ENCODE data around the gene HIVEP2. TPM values are rescaled to one million over a fixed set of nuclear protein-coding genes. Genes with fewer than 3 reads are reported as not detected.

HIVEP2 gene
- total RNA-seq, 1 experiment from 2014 or later, result 4.2 TPM

DNA sequence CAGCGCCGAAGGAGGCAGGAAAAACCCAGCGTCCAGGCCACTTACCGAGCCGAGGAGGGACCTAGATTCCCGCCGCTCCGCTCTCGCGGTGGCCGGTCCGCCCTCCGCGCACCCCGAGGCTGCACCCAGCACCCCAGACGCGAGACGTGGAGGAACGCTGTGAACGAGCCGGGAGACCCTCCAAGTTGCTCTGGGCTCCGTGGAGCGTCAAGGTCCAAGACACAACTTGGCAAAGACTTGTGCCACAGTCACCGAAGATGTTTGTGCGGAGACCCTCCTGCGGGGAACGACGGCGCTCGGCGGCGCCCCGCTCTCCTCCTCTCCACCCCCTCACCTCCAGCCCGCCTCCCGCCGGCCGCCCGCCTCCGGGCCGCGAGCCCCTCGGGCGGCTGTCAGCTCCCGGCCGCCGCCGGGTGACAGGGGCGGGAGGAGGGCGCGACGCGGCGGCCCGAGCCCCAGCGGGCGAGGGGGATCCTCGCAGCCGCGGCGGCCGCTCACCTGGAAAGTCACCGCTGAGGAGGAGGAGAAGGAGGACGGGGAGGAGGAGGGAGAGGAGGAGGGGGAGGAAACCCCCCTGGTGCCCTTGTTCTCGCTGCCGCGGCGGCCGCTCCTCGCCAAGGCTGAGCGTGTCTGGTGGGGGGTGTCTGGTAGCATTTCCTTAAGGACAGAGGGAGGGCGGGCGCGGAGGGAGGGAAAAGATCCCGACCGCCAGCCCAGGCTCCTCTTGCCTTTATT, 637 bp upstream of the HIVEP2 start:
- peak overlapping the region; percentile 94 for H3K14ac ChIP-seq (ENCODE audit: insufficient read depth, low read length)
- peaks cover 2% of the 10 kb centered on the region; the same call in 1 of the 2 replicates for H3K79me2 ChIP-seq (ENCODE audit: insufficient read depth, low read length)
- Mint-ChIP-seq H3K27ac (peak overlapping the region; percentile 74 to 89 (median 74); a peak in 3 of 7 replicates), H3K4me1 (peaks cover 17 to 22% of the 10 kb centered on the region in 2 experiments), H3K4me3 (peak overlapping the region; percentile 91 to 92), H3K9me3 (peaks cover 0 to 2% of the 10 kb centered on the region in 2 experiments; a peak in 2 of 5 replicates), H3K36me3 (ENCODE audit: insufficient read depth in 1 of 3, low read depth in 3 of 3) (no peaks in the 10 kb centered on the region), H3K27me3 (ENCODE audit: low read depth) (peaks cover 22% of the 10 kb centered on the region)
- no peak overlapping the region for H3K56ac ChIP-seq (ENCODE audit: insufficient read length, low read depth, low read length)
- no CpG with 5 or more reads among the region's 75 CpGs for WGBS (ENCODE audit: extremely low coverage, insufficient read length, low lambda C conversion rate)
- no peak overlapping the region for H3K27ac ChIP-seq (ENCODE audit: insufficient read length, low read depth, low read length)
- H3K9me3 ChIP-seq (ENCODE audit: control insufficient read depth, low read depth, low read length), result no peaks in the 10 kb centered on the region
- peak overlapping the region; percentile 71 for H2BK12ac ChIP-seq (ENCODE audit: insufficient read length, low read depth, low read length)
- no peak for DNase-seq
- TF ChIP-seq, protein P1, sequence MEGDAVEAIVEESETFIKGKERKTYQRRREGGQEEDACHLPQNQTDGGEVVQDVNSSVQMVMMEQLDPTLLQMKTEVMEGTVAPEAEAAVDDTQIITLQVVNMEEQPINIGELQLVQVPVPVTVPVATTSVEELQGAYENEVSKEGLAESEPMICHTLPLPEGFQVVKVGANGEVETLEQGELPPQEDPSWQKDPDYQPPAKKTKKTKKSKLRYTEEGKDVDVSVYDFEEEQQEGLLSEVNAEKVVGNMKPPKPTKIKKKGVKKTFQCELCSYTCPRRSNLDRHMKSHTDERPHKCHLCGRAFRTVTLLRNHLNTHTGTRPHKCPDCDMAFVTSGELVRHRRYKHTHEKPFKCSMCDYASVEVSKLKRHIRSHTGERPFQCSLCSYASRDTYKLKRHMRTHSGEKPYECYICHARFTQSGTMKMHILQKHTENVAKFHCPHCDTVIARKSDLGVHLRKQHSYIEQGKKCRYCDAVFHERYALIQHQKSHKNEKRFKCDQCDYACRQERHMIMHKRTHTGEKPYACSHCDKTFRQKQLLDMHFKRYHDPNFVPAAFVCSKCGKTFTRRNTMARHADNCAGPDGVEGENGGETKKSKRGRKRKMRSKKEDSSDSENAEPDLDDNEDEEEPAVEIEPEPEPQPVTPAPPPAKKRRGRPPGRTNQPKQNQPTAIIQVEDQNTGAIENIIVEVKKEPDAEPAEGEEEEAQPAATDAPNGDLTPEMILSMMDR (conservative IDR thresholded peaks at IDR 0.05), result no peak
- no peak overlapping the region for H3K4ac ChIP-seq (ENCODE audit: low read depth, low read length)
- H2BK5ac ChIP-seq (ENCODE audit: insufficient read length, low read length), result no peak overlapping the region
- H3K18ac ChIP-seq (ENCODE audit: insufficient read length, low read depth, low read length), result peak overlapping the region; percentile 58
- peak overlapping the region; percentile 73 for H3K4me2 ChIP-seq (ENCODE audit: insufficient read depth, insufficient read length, low read length)
- H3K23me2 ChIP-seq (ENCODE audit: insufficient read length, low read depth, low read length, poor library complexity, severe bottlenecking), result peaks cover 22% of the 10 kb centered on the region
- H3K4me1 ChIP-seq (ENCODE audit: insufficient read depth, low read length), result no peaks in the 10 kb centered on the region; the same call in 1 of the 2 replicates
- H3K79me1 ChIP-seq (ENCODE audit: insufficient read depth, low read depth, low read length, poor library complexity, severe bottlenecking), result no peaks in the 10 kb centered on the region
- H4K20me1 ChIP-seq (ENCODE audit: control insufficient read depth, insufficient read depth, insufficient read length), result no peaks in the 10 kb centered on the region
- no peak overlapping the region for H2AFZ ChIP-seq (ENCODE audit: low read length)
- H3K9ac ChIP-seq (ENCODE audit: extremely low read depth, insufficient read length, low read length), result peak overlapping the region; percentile 84
- no peak overlapping the region for H3T11ph ChIP-seq (ENCODE audit: low read length)
- no peak overlapping the region for H2BK20ac ChIP-seq (ENCODE audit: low read depth, low read length, poor library complexity, severe bottlenecking)
- no peak overlapping the region for H2BK120ac ChIP-seq (ENCODE audit: low read depth, low read length, poor library complexity, severe bottlenecking)
- no peak overlapping the region for H4K5ac ChIP-seq (ENCODE audit: insufficient read length, low read depth, low read length)
- H2AK5ac ChIP-seq (ENCODE audit: insufficient read length, low read length), result no peak overlapping the region
- no peak overlapping the region for H4K91ac ChIP-seq (ENCODE audit: insufficient read length, low read depth, low read length)
- no peaks in the 10 kb centered on the region for H3K27me3 ChIP-seq (ENCODE audit: insufficient read depth, low read length)
- no peak overlapping the region for H3K23ac ChIP-seq (ENCODE audit: insufficient read length, low read depth, low read length)
- no peak overlapping the region for H4K8ac ChIP-seq (replicated peaks; ENCODE audit: insufficient read length, low read depth, low read length)
- no peak overlapping the region for H2BK15ac ChIP-seq (ENCODE audit: low read depth, low read length)
